HG02623 (cell line): Measurements from ENCODE around the gene FOXK1.

Experiments used
- ATAC-seq: cut with Tn5 transposase; IDR thresholded peaks from one replicate; pipeline ENCODE4 v1.9.1; 2021; ENCODE audit warnings: moderate library complexity; ENCODE audit not compliant: unreplicated experiment

FOXK1 gene

DNA sequence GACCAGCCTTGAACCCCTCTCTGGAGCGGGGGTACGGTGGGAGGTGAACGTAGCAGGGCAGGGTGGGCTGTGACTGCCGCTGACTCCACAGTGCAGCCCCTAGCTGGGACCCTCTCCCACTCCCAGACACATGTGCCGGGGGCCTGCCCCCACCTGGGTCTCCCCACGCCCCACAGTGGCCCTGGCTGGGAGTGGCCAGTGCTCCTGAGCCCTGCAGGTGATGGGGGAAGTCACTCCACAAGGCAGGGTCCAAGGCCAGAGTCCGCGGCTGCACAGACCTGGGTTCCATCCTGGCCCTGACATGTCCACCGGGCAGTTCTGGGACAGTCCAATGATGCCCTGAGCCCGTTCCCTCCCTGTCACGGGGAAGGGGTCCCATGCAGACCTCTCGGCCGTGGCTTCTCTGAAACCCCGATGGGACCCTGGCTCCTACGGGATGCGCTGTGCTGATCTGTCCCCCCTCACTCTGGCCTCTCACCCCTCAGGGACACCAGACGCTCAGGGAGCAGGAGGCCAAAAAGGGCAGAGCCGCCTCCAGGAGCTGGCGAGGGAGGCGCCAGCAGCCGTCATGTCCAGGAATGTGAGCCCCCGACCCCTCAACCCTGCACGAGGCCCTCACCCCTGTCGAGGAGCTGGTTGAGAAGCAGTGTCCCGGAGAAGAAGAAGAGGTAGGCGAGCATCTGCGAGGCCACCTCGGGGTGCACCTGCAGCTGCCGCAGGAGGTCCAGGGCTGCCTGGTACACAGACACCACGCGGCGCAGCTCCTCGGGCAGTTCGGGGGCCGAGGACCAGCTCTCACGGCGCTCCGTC, 133.7 kb downstream of the FOXK1 start:
- ATAC-seq: no peak

DNA sequence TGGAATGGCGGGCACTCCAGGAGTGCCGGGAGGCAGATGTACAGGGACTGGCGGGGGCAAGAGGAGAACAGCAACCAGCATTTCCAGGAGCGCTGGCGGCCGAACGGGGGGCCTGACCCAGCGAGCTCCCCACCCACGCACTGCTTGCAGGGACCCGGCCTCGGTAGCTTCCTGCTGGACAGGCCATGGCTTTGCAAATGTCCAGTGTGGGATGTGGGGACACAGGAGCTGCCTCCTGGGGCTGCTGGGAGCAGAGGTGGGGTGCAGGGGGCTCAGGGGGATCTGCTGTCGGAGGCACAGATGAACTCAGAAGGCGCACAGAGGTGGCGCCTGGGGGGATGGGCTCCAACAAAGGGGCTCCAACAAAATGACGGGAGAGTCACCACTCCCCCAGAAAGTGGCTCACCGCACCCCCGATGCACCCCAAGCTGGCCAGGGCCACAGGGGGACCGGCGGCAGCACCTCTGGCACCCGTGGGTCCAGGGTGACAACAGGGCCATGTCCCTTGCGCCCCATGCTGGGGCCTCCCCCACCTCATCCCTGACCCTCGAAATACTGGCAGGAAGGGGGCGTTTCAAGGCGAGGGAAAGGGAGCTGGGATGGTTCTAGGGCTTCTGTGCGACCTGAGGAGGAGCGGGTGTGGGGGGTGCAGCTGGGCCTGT, 134.5 kb downstream of the FOXK1 start:
- ATAC-seq: no peak

DNA sequence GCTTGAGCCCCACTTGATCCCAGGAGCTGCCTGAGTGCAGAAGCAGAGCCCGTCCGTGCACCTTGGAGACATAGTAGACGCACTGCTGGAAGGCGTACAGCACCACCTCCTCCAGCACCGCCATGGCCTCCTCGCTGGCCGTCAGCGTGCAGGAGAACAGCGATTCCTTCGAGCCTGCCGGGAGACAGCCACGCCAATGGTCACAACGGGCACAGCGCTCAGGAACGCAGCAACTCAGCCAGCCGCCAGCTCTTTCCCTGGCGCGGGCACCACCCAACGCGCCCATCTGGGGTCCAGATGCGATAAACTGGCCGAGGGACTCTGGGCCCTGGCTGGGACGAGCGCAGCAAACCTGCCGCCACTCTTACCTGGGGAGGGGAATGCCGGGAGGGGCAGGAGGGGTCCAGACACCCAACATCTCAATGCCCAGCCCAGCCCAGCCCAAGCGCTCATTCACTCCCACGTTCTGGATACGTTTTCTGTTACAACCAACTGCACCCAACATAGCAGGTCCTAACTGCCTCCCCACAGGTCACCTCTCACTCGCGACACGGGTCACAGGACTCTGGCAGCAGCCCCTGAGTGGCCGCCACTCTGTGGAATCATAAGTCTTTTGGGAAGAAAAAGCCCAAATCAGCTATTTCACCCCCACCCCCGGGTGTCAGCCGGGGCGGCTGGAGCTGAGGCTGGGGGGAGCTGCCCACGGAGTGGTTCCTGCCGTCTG, 135.2 kb downstream of the FOXK1 start:
- no peak for ATAC-seq

- no peak for ATAC-seq
Observed at GRCh38 chr7:4818000-4818794, 136.1 kb downstream of the FOXK1 start.

DNA sequence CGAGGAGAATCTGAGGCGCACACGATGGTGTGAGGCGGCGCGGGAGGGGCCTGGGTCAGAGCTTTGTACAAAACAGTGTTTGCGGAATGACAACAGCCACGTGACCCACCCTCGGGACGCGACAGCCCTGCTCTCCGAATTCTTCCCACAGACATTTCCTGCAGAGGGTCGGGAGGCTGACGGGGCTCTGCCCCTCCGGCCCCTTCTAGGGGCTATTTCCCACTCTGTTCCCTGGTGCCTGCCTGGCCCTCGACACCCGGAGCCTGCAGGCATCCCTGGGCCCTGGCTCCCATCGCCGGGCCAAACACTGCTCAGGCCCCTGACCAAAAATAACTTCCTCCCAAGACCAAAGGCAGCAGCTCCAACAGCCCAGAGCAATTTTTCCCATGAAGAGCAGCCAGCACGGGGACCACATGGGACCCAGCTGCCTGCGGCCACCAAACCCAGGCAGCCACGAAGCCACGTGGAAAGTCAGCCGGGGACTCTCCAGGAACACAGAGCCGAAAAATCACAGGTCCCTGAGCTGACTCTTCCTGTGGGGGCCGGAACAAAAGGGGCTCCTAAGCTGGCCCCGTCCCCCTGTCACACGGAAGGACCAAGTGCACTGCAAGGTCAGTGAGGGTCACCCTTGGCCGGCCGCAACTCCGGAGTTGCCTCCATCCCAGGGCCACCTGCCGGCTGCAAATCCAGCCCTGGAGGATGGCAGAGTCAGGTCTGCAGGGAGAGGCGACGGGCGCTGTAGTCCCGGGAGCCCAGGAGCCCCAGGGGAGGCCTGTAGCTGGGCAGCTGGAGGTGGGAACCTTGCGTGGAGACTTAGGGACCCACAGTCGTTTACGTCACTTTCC, 137.7 kb downstream of the FOXK1 start:
- ATAC-seq: no peak

GRCh38 chr7:4820405-4820966, 138.4 kb downstream of the FOXK1 start:
- ATAC-seq: no peak
